K562 (cell line): ENCODE results near the gene STPG4. TPM values are rescaled to one million over a fixed set of nuclear protein-coding genes. Genes with fewer than 3 reads are reported as not detected.

Experiments
- ATAC-seq: fragments of 200-7000 bp; cut with Tn5 transposase; 3 replicates; pipeline ENCODE4 v1.9.1; 2020; ENCODE audit warnings: moderate library complexity
- BruUV-seq: library from RNA; stranded (reverse); fragments of 400-500 nt; replicated peaks from 2 replicates; lab custom pipeline; 2021; lab: Mats Ljungman, UMichigan
- CTCF ChIA-PET: fragments of 300-600 bp; formaldehyde crosslinking; extraction: SDS; loops from one replicate; lab custom pipeline; 2021; ENCODE audit warnings: low intra/inter-chr PET ratio; lab: Yijun Ruan, JAX
- POLR2A ChIA-PET: fragments of 300-600, 350-650 bp; sonication (Branson Sonifier 250); formaldehyde crosslinking; extraction: SDS; loops from one replicate; lab custom pipeline; 2021; ENCODE audit warnings: antibody characterized with exemption, inconsistent platforms; lab: Yijun Ruan, JAX
- DNase-seq, 4 experiments: peaks; one replicate each; pipeline versions ENCODE4 v3.0.0 to v3.0.0-alpha.2; 2011 to 2018; ENCODE audit warnings: low spot score in 3 of 4, mixed read lengths in 3 of 4; ENCODE audit errors: extremely low read depth in 1 of 4
- FAIRE-seq: peaks from 2 replicates; lab custom pipeline; 2011; peaks lifted over from hg19 to GRCh38; lab: Jason Lieb, UNC
- H2AFZ ChIP-seq: 2 replicates; pipeline ENCODE4 v1.6.0; 2011; ENCODE audit warnings: low read depth, low read length, control low read depth, inconsistent platforms
- H3K27ac ChIP-seq: fragments of 200-600 bp; 3 replicates; pipeline ENCODE4 v1.8.0; 2011; ENCODE audit warnings: low read depth, mild to moderate bottlenecking, control low read depth, inconsistent platforms, low read length, moderate library complexity, mixed read lengths; ENCODE audit errors: extremely low read depth
- H3K27me3 ChIP-seq, 2 experiments: fragments of 300-600 bp in 1 of 2; 2 replicates in 1 of 2; 3 replicates in 1 of 2; pipeline versions ENCODE4 v1.6.0 to v1.8.0; 2011; ENCODE audit warnings: inconsistent platforms in 2 of 2, low read length in 2 of 2, mild to moderate bottlenecking in 1 of 2, mixed read lengths in 1 of 2, moderate library complexity in 1 of 2; ENCODE audit not compliant: control insufficient read depth in 2 of 2, insufficient read depth in 2 of 2
- H3K36me3 ChIP-seq: fragments of 300-600 bp; 3 replicates; pipeline ENCODE4 v1.8.0; 2011; ENCODE audit warnings: mild to moderate bottlenecking, low read length, inconsistent platforms; ENCODE audit not compliant: control insufficient read depth, insufficient read depth
- H3K4me1 ChIP-seq, 2 experiments: fragments of 200-600 bp in 1 of 2; replicated peaks in 1 of 2; 2 replicates in 1 of 2; 3 replicates in 1 of 2; pipeline versions ENCODE4 v1.5.1 to v1.8.0; 2011; ENCODE audit warnings: inconsistent platforms in 2 of 2, low read length in 2 of 2, mild to moderate bottlenecking in 1 of 2, mixed read lengths in 1 of 2, moderate library complexity in 1 of 2; ENCODE audit not compliant: control insufficient read depth in 2 of 2, insufficient read depth in 2 of 2
- H3K4me2 ChIP-seq: 2 replicates; pipeline ENCODE4 v1.6.1; 2011; ENCODE audit warnings: low read length, control low read depth, inconsistent platforms, mixed read lengths; ENCODE audit not compliant: insufficient read depth
- H3K4me3 ChIP-seq: fragments of 200-600 bp; sonication (generic), shearing (Covaris generic); 2 replicates; pipeline ENCODE4 v1.5.1; 2016; ENCODE audit warnings: control low read depth, inconsistent platforms
- H3K79me2 ChIP-seq: fragments of 200-600 bp; 3 replicates; pipeline ENCODE4 v1.8.0; 2011; ENCODE audit warnings: low read length, inconsistent platforms; ENCODE audit not compliant: control insufficient read depth, insufficient read depth
- H3K9ac ChIP-seq, 2 experiments: 2 replicates each; pipeline versions ENCODE4 v1.6.0 to v1.6.1; 2011; ENCODE audit warnings: low read depth in 2 of 2, low read length in 2 of 2, control low read depth in 1 of 2, inconsistent platforms in 1 of 2, mild to moderate bottlenecking in 1 of 2, mixed read lengths in 1 of 2; ENCODE audit not compliant: insufficient read depth in 1 of 2
- H3K9me1 ChIP-seq: one replicate; pipeline ENCODE4 v1.6.0; 2011; ENCODE audit warnings: inconsistent platforms, mild to moderate bottlenecking, low read length, moderate library complexity; ENCODE audit not compliant: control insufficient read depth, insufficient read depth
- H3K9me3 ChIP-seq: replicated peaks from 2 replicates; pipeline ENCODE4 v1.5.1; 2011; ENCODE audit warnings: low read depth, low read length, inconsistent platforms; ENCODE audit not compliant: control insufficient read depth, insufficient read depth
- H4K20me1 ChIP-seq: replicated peaks from 2 replicates; pipeline ENCODE4 v1.6.1; 2011; ENCODE audit warnings: low read length, inconsistent platforms, mixed read lengths; ENCODE audit not compliant: control insufficient read depth, insufficient read depth
- BCOR ChIP-seq: fragments of 450-650 bp; IDR thresholded peaks from 2 replicates; pipeline ENCODE4 v1.6.1; 2016
- XRCC3 ChIP-seq: fragments of 450-650 bp; IDR thresholded peaks from 2 replicates; pipeline ENCODE4 v1.6.1; 2017; ENCODE audit warnings: mild to moderate bottlenecking, moderate library complexity
- WGBS: fragments of 100-300 bp; shearing (Covaris generic); methylation state at CpG from one replicate; pipeline ENCODE4 v1.1.6; 2016; ENCODE audit warnings: low coverage, mixed read lengths; ENCODE audit not compliant: insufficient coverage; ENCODE audit errors: missing lambda C conversion rate; 5-methylcytosine and 5-hydroxymethylcytosine counted together
- in situ Hi-C: fragments of 300-500 bp; cut with MboI; formaldehyde crosslinking; loops from 4 replicates; pipeline ENCODE4 v1.15.0; 2018; ENCODE audit warnings: inconsistent platforms, mixed read lengths
- intact Hi-C: fragments of 100-400 bp; cut with micrococcal nuclease; formaldehyde crosslinking; loops from 2 replicates; pipeline ENCODE4 v1.14.2; 2022
- polyA plus RNA-seq, 8 experiments: library from polyadenylated mRNA; depleted of rRNA in 4 of 8; stranded (reverse) in 5 of 8; unstranded in 3 of 8; fragments of >200 nt; fragmentation: Nextera tagmentation in 2 of 8; fragmentation: Illumina TruSeq in 1 of 8; extraction: Ambion mirVana in 2 of 8; extraction: Trizol in 1 of 8; gene quantifications; 2 replicates each; pipeline versions ENCODE4 v1.2.1 to v1.2.3, GENCODE V29; 2011 to 2014; ENCODE audit warnings: inconsistent platforms in 1 of 8, missing spikeins in 1 of 8
- total RNA-seq, 7 experiments: library from RNA; depleted of rRNA in 6 of 7; stranded (reverse); fragments of >200 nt in 6 of 7; fragmentation: Illumina TruSeq in 2 of 7; extraction: Trizol in 2 of 7; gene quantifications; 2 replicates each; pipeline versions ENCODE4 v1.2.1 to v1.2.3, GENCODE V29; 2011 to 2021; ENCODE audit warnings: low replicate concordance in 1 of 7
- TF ChIP-seq, protein P1 (sequence below): fragments of 250-450 bp; sonication (Bioruptor Pico); IDR thresholded peaks from 2 replicates; pipeline ENCODE4 v1.5.0; 2020; ENCODE audit warnings: mild to moderate bottlenecking
- TF ChIP-seq, protein P2 (sequence below): sonication (generic); formaldehyde crosslinking; IDR thresholded peaks from 2 replicates; pipeline ENCODE4 v1.8.0; 2022; ENCODE audit warnings: mild to moderate bottlenecking, missing genetic modification reagents

STPG4 gene
- total and polyA plus RNA-seq, 9 of the 15 experiments (the other 6 are each of a cell fraction or from before 2014, with no cell fraction given), result 0.10 to 0.68 (median 0.22) TPM; not detected in 6

DNA sequence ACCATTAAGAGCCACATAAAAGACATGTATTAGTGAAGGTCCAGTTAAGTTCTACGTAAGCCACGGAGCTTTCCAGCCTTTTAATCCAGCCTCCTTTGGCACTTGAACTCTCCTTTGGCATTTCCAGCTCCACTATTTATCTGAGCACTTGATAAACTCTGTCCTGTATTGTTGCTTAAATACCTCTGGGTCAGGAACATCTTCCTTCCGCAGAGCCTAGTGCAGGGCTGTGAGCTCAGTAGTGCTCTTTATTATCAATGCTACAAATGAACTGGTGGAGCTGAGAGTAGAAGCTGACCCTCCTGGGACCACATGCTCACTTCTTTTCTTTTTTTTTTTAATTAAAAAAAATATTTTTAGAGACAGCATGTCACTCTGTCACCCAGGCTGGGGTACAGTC, 4.9 kb downstream of the STPG4 start:
- no peak for ATAC-seq
- no peak overlapping the region for H3K27ac ChIP-seq
- H4K20me1 ChIP-seq, result no peaks in the 10 kb centered on the region
- ChIA-PET POLR2A (interaction anchor here (0.6 to 1.3 kb wide), 3 partner anchors 15 to 34 kb away, joined by 3 to 5 read pairs (median 4); no protein-coding TSS in a partner anchor), CTCF (no interaction called here)
- no peak overlapping the region for H3K4me2 ChIP-seq
- no peaks in the 10 kb centered on the region for H3K9me1 ChIP-seq
- no peak overlapping the region for H3K9ac ChIP-seq
- peaks cover 3 to 4% of the 10 kb centered on the region in 2 experiments; a peak in 2 of 5 replicates for H3K4me1 ChIP-seq
- H3K36me3 ChIP-seq, result no peaks in the 10 kb centered on the region
- H3K9me3 ChIP-seq, result no peaks in the 10 kb centered on the region
- no peak for FAIRE-seq
- H3K27me3 ChIP-seq, result no peaks in the 10 kb centered on the region
- intact Hi-C loops, result no loop called here
- no peak overlapping the region for H3K4me3 ChIP-seq
- BruUV-seq, result no TSS peak
- 56% methylated on average over 3 of the region's 3 CpGs for WGBS
- in situ Hi-C loops, result no loop called here
- TF ChIP-seq, protein P1, sequence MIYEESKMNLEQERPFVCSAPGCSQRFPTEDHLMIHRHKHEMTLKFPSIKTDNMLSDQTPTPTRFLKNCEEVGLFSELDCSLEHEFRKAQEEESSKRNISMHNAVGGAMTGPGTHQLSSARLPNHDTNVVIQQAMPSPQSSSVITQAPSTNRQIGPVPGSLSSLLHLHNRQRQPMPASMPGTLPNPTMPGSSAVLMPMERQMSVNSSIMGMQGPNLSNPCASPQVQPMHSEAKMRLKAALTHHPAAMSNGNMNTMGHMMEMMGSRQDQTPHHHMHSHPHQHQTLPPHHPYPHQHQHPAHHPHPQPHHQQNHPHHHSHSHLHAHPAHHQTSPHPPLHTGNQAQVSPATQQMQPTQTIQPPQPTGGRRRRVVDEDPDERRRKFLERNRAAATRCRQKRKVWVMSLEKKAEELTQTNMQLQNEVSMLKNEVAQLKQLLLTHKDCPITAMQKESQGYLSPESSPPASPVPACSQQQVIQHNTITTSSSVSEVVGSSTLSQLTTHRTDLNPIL (CRISPR knock-in tag), result no peak
- no peak for TF ChIP-seq BCOR
- TF ChIP-seq XRCC3, result no peak
- TF ChIP-seq, protein P2, sequence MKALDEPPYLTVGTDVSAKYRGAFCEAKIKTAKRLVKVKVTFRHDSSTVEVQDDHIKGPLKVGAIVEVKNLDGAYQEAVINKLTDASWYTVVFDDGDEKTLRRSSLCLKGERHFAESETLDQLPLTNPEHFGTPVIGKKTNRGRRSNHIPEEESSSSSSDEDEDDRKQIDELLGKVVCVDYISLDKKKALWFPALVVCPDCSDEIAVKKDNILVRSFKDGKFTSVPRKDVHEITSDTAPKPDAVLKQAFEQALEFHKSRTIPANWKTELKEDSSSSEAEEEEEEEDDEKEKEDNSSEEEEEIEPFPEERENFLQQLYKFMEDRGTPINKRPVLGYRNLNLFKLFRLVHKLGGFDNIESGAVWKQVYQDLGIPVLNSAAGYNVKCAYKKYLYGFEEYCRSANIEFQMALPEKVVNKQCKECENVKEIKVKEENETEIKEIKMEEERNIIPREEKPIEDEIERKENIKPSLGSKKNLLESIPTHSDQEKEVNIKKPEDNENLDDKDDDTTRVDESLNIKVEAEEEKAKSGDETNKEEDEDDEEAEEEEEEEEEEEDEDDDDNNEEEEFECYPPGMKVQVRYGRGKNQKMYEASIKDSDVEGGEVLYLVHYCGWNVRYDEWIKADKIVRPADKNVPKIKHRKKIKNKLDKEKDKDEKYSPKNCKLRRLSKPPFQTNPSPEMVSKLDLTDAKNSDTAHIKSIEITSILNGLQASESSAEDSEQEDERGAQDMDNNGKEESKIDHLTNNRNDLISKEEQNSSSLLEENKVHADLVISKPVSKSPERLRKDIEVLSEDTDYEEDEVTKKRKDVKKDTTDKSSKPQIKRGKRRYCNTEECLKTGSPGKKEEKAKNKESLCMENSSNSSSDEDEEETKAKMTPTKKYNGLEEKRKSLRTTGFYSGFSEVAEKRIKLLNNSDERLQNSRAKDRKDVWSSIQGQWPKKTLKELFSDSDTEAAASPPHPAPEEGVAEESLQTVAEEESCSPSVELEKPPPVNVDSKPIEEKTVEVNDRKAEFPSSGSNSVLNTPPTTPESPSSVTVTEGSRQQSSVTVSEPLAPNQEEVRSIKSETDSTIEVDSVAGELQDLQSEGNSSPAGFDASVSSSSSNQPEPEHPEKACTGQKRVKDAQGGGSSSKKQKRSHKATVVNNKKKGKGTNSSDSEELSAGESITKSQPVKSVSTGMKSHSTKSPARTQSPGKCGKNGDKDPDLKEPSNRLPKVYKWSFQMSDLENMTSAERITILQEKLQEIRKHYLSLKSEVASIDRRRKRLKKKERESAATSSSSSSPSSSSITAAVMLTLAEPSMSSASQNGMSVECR (CRISPR knock-in tag), result no peak
- no peaks in the 10 kb centered on the region for H3K79me2 ChIP-seq
- DNase-seq, result no peak
- no peak overlapping the region for H2AFZ ChIP-seq
